Measurements from ENCODE around the gene LRP1.

DNA sequence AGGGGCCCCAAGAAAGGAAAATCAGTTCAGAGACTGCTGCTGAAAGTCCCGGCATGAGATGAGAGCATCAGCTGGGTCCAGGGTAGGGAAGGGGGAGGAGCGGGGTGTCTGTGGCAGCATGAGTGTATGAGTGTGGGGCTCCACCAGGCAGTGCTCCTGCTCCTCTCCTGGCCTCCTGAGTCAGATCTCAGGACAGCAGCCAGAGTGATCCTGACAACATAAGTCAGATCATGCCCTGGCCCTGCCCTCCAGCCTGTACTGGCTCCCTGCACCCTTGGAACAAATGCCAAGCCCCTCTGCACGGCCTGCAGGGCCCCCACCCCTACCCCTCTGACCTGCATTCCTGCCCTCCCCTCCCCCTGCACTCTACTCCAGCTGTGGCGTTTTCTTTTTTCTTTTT, 43.4 kb downstream of the LRP1 start:
- no peak for TF ChIP-seq CTCF (conservative IDR thresholded peaks at IDR 0.05; ENCODE audit: low read depth, low read length)
- no peak for TF ChIP-seq EZH2phosphoT487 (IDR thresholded peaks at IDR 0.05; ENCODE audit: borderline replicate concordance, low read length)
